Endometrial microvascular endothelial cells (primary cell): ENCODE data around the gene PI4K2B. TPM values are rescaled to one million over a fixed set of nuclear protein-coding genes. Genes with fewer than 3 reads are reported as not detected.

Experiments
- total RNA-seq: library from RNA; depleted of rRNA; stranded (reverse); fragments of >200 nt; gene quantifications from one replicate; pipeline ENCODE4 v1.2.3, GENCODE V29; 2015; ENCODE audit errors: inconsistent ontology term

Gene PI4K2B
- total RNA-seq, 1 donor from 2014 or later = 31.2 TPM

Other genes with a start within 250 kb of the PI4K2B start
- gene LGI2, start 203.1 kb upstream of the PI4K2B start, total RNA-seq = not detected
- 3.5 TPM for gene SEPSECS, start 73.6 kb upstream of the PI4K2B start, total RNA-seq
- 9.2 TPM for gene ZCCHC4, start 78.7 kb downstream of the PI4K2B start, total RNA-seq
- 33.5 TPM for gene ANAPC4, start 143.2 kb downstream of the PI4K2B start, total RNA-seq